MM.1S (cell line): ENCODE results near the gene SPAG16.

Source experiments
- EZH2phosphoT487 ChIP-seq: fragments of 300-600 bp; sonication (generic); IDR thresholded peaks from 2 replicates; pipeline ENCODE4 v1.6.1; 2018; ENCODE audit warnings: antibody characterized with exemption, low read length
- TF ChIP-seq, protein P1 (sequence below): fragments of 300-600 bp; sonication (generic); IDR thresholded peaks from 2 replicates; pipeline ENCODE4 v1.5.1; 2016; ENCODE audit warnings: antibody characterized with exemption, low read length, mixed read lengths

DNA sequence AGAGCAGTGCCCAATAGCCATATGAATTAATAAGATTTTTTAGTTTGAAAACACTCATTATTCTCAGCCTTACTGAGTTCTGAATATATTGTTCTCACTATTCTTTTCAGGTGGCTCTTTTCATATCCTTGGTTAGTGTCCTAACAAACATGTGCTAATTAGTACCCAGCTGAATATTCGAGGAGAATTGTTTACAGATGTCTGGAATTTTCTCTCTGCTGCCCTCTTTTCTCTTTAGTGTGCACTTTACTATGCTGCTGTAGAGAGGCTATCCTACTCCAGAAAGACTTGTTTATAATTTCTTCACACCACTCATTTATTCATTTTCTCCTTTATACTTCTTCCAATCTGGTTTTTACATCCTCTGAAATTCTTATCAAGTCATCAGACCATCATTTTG is 405.3 kb downstream of the SPAG16 start:
- TF ChIP-seq, protein P1, sequence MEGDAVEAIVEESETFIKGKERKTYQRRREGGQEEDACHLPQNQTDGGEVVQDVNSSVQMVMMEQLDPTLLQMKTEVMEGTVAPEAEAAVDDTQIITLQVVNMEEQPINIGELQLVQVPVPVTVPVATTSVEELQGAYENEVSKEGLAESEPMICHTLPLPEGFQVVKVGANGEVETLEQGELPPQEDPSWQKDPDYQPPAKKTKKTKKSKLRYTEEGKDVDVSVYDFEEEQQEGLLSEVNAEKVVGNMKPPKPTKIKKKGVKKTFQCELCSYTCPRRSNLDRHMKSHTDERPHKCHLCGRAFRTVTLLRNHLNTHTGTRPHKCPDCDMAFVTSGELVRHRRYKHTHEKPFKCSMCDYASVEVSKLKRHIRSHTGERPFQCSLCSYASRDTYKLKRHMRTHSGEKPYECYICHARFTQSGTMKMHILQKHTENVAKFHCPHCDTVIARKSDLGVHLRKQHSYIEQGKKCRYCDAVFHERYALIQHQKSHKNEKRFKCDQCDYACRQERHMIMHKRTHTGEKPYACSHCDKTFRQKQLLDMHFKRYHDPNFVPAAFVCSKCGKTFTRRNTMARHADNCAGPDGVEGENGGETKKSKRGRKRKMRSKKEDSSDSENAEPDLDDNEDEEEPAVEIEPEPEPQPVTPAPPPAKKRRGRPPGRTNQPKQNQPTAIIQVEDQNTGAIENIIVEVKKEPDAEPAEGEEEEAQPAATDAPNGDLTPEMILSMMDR, result no peak
- TF ChIP-seq EZH2phosphoT487, result no peak
